HepG2 (cell line): ENCODE data around the gene LRP10. TPM values are rescaled to one million over a fixed set of nuclear protein-coding genes. Genes with fewer than 3 reads are reported as not detected.
A peak's percentile ranks its signal among the peaks of the same experiment; 100 is the strongest.

Experiments used
- ATAC-seq: fragments of 200-7000 bp; cut with Tn5 transposase; 3 replicates; pipeline ENCODE4 v1.9.1; 2020; ENCODE audit warnings: mild to moderate bottlenecking, moderate library complexity
- BruUV-seq: library from RNA; stranded (reverse); fragments of 400-500 nt; replicated peaks from 2 replicates; lab custom pipeline; 2021; lab: Mats Ljungman, UMichigan
- CTCF ChIA-PET: fragments of 300-600 bp; formaldehyde crosslinking; extraction: SDS; loops from one replicate; lab custom pipeline; 2021; ENCODE audit warnings: low total read pairs, inconsistent platforms, low intra/inter-chr PET ratio; lab: Yijun Ruan, JAX
- POLR2A ChIA-PET: fragments of 350-600 bp; sonication (Branson Sonifier 250); formaldehyde crosslinking; loops from one replicate; lab custom pipeline; 2020; ENCODE audit warnings: antibody characterized with exemption, inconsistent platforms; lab: Yijun Ruan, JAX
- DNase-seq: peaks from one replicate; pipeline ENCODE4 v3.0.0-alpha.2; 2015; ENCODE audit warnings: low spot score
- FAIRE-seq: peaks from 3 replicates; lab custom pipeline; 2011; peaks lifted over from hg19 to GRCh38; lab: Jason Lieb, UNC
- H2AFZ ChIP-seq: one replicate; pipeline ENCODE4 v1.6.1; 2011; ENCODE audit warnings: low read length, inconsistent platforms
- H3K27ac ChIP-seq: fragments of 300-600 bp; 3 replicates; pipeline ENCODE4 v1.8.0; 2011; ENCODE audit warnings: mixed run types, mild to moderate bottlenecking, mixed read lengths, low read length, inconsistent platforms; ENCODE audit not compliant: insufficient read depth; ENCODE audit errors: extremely low read length
- H3K27me3 ChIP-seq, 2 experiments: fragments of 200-600 bp in 1 of 2; 2 replicates in 1 of 2; 3 replicates in 1 of 2; pipeline versions ENCODE4 v1.6.0 to v1.8.0; 2011; ENCODE audit warnings: low read length in 2 of 2, mild to moderate bottlenecking in 2 of 2, moderate library complexity in 2 of 2, inconsistent platforms in 1 of 2; ENCODE audit not compliant: insufficient read depth in 2 of 2, control insufficient read depth in 1 of 2
- H3K36me3 ChIP-seq, 2 experiments: fragments of 200-600 bp in 1 of 2; replicated peaks in 1 of 2; 2 replicates in 1 of 2; 3 replicates in 1 of 2; pipeline versions ENCODE4 v1.5.1 to v1.8.0; 2011; ENCODE audit warnings: low read length in 2 of 2, inconsistent platforms in 1 of 2; ENCODE audit not compliant: insufficient read depth in 2 of 2, control insufficient read depth in 1 of 2
- H3K4me1 ChIP-seq: 2 replicates; pipeline ENCODE4 v1.5.1; 2012; ENCODE audit warnings: low read length, inconsistent platforms; ENCODE audit not compliant: insufficient read depth
- H3K4me2 ChIP-seq: 2 replicates; pipeline ENCODE4 v1.6.0; 2011; ENCODE audit warnings: low read depth, low read length, inconsistent platforms
- H3K4me3 ChIP-seq, 3 experiments: fragments of 200-600 bp in 1 of 3; sonication (generic), shearing (Covaris generic) in 1 of 3; replicated peaks in 1 of 3; 2 replicates each; pipeline ENCODE4 v1.5.1; 2011 to 2016; ENCODE audit warnings: low read length in 3 of 3, inconsistent platforms in 2 of 3, low read depth in 2 of 3, mild to moderate bottlenecking in 2 of 3, control low read depth in 1 of 3, mixed read lengths in 1 of 3; ENCODE audit not compliant: insufficient read depth in 1 of 3
- H3K79me2 ChIP-seq: one replicate; pipeline ENCODE4 v1.6.1; 2011; ENCODE audit warnings: low read length, inconsistent platforms; ENCODE audit not compliant: insufficient read depth
- H3K9ac ChIP-seq: 2 replicates; pipeline ENCODE4 v1.6.0; 2011; ENCODE audit warnings: mild to moderate bottlenecking, low read depth, low read length, inconsistent platforms; ENCODE audit not compliant: insufficient read depth
- H3K9me3 ChIP-seq: 2 replicates; pipeline ENCODE4 v1.5.1; 2012; ENCODE audit warnings: mild to moderate bottlenecking, low read length
- H4K20me1 ChIP-seq: 2 replicates; pipeline ENCODE4 v1.6.0; 2011; ENCODE audit warnings: inconsistent platforms, mild to moderate bottlenecking, low read length, moderate library complexity; ENCODE audit not compliant: insufficient read depth
- ARID4A ChIP-seq: sonication (generic); formaldehyde crosslinking; IDR thresholded peaks from 2 replicates; pipeline ENCODE4 v1.5.0; 2020; ENCODE audit warnings: mild to moderate bottlenecking, missing genetic modification reagents, borderline replicate concordance
- RBAK ChIP-seq: sonication (generic); formaldehyde crosslinking; IDR thresholded peaks from 2 replicates; pipeline ENCODE4 v1.5.1; 2020; ENCODE audit warnings: mild to moderate bottlenecking, missing genetic modification reagents
- RBFOX2 ChIP-seq: fragments of 200-400 bp; formaldehyde crosslinking; IDR thresholded peaks from 2 replicates; pipeline ENCODE4 v1.6.1; 2017; ENCODE audit warnings: low read depth, mild to moderate bottlenecking, low read length
- WGBS: methylation state at CpG from one replicate; pipeline ENCODE4 v1.1.6; 2017; ENCODE audit warnings: low lambda C conversion rate; 5-methylcytosine and 5-hydroxymethylcytosine counted together
- in situ Hi-C: cut with HindIII; loops from 2 replicates; pipeline ENCODE4 v1.10.0; 2017; ENCODE audit warnings: low pct_unique_long_range_greater_than_20kb; ENCODE audit not compliant: extremely low pct_ligation_motif_present
- intact Hi-C: fragments of 100-400 bp; cut with micrococcal nuclease; formaldehyde crosslinking; loops from one replicate; pipeline ENCODE4 v1.10.0; 2022; ENCODE audit not compliant: unreplicated experiment
- polyA plus RNA-seq, 8 experiments: library from polyadenylated mRNA; depleted of rRNA in 3 of 8; stranded (reverse) in 7 of 8; unstranded in 1 of 8; fragments of >200 nt; fragmentation: Illumina TruSeq in 4 of 8; extraction: Trizol in 4 of 8; gene quantifications; 2 replicates each; pipeline versions ENCODE4 v1.2.1 to v1.2.3, GENCODE V29; 2011 to 2016; ENCODE audit warnings: low read depth in 4 of 8, missing spikeins in 1 of 8, mixed read lengths in 1 of 8; ENCODE audit not compliant: insufficient read depth in 1 of 8
- total RNA-seq, 5 experiments: library from RNA; depleted of rRNA; stranded (reverse); fragments of >200 nt; fragmentation: Illumina TruSeq; extraction: Trizol; gene quantifications; 2 replicates each; pipeline ENCODE4 v1.2.3, GENCODE V29; 2016; ENCODE audit warnings: low read depth in 1 of 5

Gene LRP10
- total and polyA plus RNA-seq, 2 of the 13 experiments (the other 11 are each of a cell fraction or from before 2014, with no cell fraction given) = 16.9 to 45.2 TPM

DNA sequence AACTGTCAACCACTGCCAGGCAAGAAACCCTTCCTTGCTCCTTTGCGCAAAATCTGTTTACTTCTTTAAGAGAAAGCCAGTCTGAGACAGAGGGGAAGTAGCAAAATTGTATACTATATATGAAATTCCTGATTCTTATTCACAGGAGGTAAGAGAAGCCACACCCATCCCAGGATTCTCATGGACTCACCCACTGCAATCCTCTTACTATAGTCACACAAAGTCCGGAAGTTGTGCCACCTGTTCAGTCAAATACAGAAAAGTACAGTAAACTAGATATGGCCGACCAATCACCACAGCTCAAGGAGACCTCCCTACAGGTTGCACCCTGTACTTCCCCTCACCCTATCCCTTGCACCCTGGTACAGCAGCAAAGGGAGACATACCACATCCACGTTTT, 54.8 kb downstream of the LRP10 start:
- in situ Hi-C loops (no loop called here), intact Hi-C loops (no loop called here)
- DNase-seq (no peak), FAIRE-seq (no peak), ATAC-seq (no peak)
- 0 out of 2 replicates have a peak, but pooled peaks have one; percentile 8 for TF ChIP-seq ARID4A (CRISPR knock-in tag)
- peak; percentile 71 for TF ChIP-seq RBFOX2
- no peak for TF ChIP-seq RBAK (CRISPR knock-in tag)
- Histone ChIP-seq H3K27me3 (no peaks in the 10 kb centered on the region; a peak in 1 of 5 replicates), H4K20me1 (no peaks in the 10 kb centered on the region), H2AFZ (no peak overlapping the region), H3K4me1 (peaks cover 27% of the 10 kb centered on the region), H3K4me3 (no peak overlapping the region), H3K79me2 (peaks cover 21% of the 10 kb centered on the region), H3K27ac (no peak overlapping the region), H3K4me2 (no peak overlapping the region), H3K9me3 (no peaks in the 10 kb centered on the region), H3K36me3 (peaks cover 48 to 57% of the 10 kb centered on the region in 2 experiments), H3K9ac (no peak overlapping the region)
- BruUV-seq = no TSS peak
- ChIA-PET CTCF (no interaction called here), POLR2A (interaction anchor here (1.4 to 6.1 kb wide), 5 partner anchors 9 to 56 kb away, joined by 5 to 112 read pairs (median 27); partner anchors contain the start of genes AJUBA, HAUS4, LRP10 and RBM23)
- WGBS = 97% methylated on average over 4 of the region's 4 CpGs
